Posterior vena cava (tissue), 2 donors: Measurements from ENCODE around the gene RAB22A. TPM values are rescaled to one million over a fixed set of nuclear protein-coding genes. Genes with fewer than 3 reads are reported as not detected.
"Not testable (repeated sequence)": the region's sequence is repeated elsewhere in the genome, so short reads cannot be mapped to it uniquely, and the experiment has no call there.

Experiments
- DNase-seq: peaks from one replicate; pipeline ENCODE4 v3.0.0-alpha.2; 2020; ENCODE audit warnings: low spot score
- intact Hi-C, 2 donors: fragments of 100-400 bp; cut with DNase I; formaldehyde crosslinking; loops; one replicate each; pipeline versions ENCODE4 v1.14.1 to v1.14.2; 2022 to 2023
- total RNA-seq, 2 donors: library from RNA; stranded (reverse); fragmentation: NEBNext Ultra II Directional; extraction: Animal tissue kit (Norgen Biotek cat#: 25700); gene quantifications; one replicate each; pipeline ENCODE4 v1.2.1, GENCODE V29; 2021
- donor health status: DM: yes; HTN: yes; CAD: no.
- donor health status: DM: yes; HTN: yes; CAD: no.

The RAB22A gene
- total RNA-seq, 2 donors from 2014 or later: 22.1 to 27.3 TPM

DNA sequence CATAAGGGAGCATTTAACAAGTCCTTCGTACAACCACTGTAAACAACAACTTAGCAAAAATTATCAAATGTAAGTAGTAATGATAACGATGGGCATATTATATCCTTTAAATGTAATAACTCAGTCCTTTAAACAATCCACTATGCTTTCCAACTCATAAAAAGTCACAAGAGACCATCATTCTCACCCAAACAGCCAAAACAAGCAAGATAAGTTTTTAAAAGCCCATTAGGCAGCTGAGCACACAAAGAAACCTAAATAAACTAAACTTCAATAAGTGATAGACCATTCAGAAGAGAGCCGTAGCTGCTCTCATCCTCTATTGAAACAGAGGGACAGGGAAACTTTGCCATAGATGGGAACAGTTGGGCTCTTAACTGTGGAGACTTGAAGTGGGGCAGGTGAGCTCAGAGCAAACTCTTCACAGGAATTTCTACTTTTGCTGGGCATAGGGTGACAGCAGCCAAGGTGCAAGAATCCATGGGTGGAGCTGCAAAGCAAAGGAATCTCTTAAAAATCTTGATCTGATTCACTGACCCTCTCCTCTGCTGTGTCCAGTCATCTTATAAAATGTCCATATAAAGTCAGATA, 22.5 kb downstream of the RAB22A start:
- intact Hi-C loops: no loop called here
- DNase-seq: no peak

DNA sequence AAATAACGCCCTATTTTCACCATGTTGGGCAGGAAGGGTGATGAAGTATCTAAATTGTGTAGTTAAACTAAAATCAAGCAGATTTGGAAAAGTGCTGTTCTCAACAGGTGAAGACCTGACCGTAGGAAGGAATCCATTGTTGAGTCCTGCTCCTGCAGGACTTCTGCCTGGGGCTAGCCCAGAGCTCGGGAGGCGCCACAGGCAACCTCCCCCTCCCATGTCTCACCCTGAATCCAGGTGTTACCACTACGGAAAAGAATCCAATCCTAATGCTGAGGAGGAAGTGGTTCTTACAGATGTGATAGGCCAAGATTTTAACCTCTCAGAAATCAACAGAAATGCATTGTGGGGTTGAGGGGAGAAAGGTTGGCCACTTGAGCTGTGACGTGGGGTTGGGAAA, 30.2 kb downstream of the RAB22A start:
- no peak for DNase-seq
- intact Hi-C loops: no loop called here

DNA sequence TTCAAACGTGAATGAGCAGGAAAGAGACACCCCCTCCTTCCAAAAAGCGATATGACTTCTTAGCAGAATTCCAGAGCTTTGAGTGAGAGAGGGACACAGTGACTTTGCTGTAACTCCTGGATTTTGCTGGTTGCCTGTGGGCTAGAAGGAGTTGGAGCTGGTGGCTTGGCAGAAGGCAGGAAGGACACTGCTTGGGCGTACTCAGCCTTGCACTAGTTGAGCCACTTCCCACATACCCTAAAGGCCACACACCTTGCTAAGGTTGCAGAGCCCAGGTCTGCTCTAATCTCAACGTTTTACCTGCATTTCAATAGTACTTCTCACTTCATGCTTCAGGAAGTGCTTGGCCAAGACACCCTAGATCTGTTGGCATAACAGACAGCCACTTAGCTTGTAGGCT, 30.6 kb downstream of the RAB22A start:
- intact Hi-C loops: no loop called here
- no peak for DNase-seq

DNA sequence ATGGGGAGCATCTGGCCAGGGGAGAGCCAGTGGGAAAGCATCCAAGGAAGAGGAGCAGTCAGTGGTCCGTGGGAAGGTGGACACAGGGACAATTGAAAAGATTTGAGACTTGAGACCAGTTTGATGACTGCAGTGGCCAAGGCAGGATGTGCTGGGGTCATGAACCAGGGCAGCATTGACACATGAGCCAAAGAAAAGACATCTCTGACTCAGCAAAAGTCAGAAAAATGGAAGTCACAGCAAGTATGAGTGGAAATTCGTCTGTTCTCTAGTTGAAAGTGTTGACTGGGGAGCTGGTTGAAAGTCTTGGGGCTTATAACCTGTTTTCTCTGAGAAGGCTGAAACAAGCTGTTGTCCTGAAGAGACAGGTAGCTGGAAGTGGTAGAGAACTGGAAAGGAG, 31.3 kb downstream of the RAB22A start:
- DNase-seq: no peak
- intact Hi-C loops: no loop called here

DNA sequence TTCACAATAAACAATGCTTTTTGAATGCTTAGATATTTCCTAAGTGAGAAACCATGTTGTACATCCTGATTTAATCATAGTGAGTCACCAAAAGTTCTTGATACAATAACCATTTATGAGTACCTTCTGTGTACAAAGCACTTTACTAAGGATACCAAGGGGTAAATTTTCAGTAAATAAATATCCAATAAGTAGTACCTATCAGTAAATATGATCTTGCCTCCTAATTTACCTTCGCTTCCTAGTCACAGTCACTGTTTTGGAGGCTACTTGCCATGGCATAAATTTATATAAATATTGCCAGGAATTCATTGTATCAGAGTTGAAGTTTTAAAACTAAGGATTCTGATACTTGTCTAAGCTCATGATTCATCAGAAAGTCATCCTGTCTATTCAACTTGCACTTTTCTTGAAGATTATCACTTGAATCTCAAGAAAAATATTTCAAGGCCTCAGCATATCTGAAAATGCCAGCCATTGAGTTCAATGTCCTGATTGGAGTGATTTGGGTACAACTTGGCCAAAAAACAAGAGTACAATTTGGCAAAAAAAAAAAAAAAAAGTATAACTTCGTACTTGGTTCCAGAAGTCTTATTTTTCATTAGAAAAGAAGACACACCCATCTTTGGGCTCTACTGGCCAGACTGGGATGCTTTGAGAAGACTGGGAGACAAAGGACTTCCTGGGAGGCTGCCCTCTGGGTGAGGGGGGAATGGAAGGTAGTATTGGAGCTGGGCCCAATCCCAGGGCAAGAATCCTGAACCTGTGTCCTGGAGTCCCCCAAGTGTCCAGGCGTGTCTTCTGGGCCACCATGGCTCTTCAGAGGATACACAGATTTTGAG, 32.8 kb downstream of the RAB22A start:
- no peak for DNase-seq
- intact Hi-C loops: no loop called here

DNA sequence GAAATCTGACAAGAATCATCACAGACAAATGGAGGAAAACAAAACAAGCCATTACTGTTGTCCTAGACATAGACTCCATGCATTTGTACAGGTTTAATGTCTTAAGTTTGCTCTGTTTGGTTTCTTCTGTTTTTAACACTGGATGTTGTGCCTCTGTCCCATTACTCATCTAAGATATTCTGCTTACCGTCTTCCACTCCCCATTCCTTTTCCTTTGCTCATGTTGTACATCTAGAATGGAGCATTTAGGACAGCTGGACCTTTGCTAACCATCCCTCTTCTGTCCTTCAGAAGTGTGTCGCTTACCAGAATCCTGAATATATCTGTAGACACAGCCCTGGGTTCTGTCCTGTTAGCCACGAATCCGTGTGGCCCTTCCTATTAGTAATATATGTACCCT, 35.2 kb downstream of the RAB22A start:
- DNase-seq: no peak
- intact Hi-C loops: no loop called here

DNA sequence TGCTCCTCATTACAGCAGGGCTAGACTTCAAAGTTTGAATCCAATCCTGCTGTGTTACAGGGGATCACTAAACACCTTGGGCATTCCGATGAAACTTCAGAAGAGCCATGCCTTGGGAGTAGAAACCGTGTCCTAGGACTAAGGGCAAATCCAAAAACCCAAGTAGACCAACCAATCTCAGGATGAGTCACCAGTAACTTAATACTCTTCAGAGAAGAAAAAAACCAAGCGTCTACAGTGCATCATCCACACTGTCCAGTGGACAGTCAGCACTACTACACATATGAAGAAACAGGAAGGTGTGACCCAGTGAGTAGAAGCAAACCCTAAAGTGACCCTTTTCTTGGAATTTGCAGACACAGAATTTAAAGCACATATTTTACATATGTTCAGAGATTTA, 40.1 kb downstream of the RAB22A start:
- intact Hi-C loops: no loop called here

DNA sequence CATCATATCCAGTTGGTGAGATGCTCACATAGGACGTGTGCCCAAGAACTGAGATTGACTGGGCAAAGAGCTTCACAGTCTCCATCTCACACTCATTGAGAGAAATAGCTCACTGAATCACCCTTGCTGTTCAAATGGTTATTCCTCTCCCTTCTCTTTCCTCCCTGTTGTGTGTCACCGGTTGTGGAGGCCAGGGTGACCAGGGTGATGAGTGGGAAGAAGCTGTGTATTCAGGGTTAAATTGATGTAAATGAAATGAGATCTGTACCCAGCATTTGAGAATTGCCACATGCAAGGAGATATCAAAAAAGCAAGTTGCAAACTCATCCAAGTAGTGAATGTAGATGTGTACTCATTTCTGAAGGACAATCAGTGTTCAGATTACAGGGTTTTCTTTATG, 43.0 kb downstream of the RAB22A start:
- intact Hi-C loops: no loop called here
- no peak for DNase-seq

More for the DNA sequence above, 40.1 kb downstream of the RAB22A start:
- no peak for DNase-seq

DNA sequence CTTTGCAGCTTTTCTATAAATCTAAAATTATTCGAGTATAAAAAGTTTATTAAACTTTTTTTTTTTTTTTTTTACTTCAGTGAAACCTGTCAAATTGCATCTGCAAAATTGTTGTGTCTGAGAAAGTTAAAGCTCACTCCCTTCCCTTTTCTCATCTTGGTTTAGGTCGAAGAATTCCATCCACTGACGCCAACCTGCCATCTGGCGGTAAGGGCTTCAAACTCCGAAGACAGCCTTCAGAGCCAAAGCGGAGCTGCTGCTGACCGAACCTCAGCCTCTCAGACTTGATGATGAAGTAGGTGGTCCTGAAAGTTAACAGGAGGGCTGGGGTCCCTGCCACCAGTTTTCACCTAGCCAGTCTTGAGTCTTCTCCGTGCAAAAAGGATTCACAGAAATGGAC, 49.9 kb downstream of the RAB22A start:
- DNase-seq: no peak
- intact Hi-C loops: no loop called here

DNA sequence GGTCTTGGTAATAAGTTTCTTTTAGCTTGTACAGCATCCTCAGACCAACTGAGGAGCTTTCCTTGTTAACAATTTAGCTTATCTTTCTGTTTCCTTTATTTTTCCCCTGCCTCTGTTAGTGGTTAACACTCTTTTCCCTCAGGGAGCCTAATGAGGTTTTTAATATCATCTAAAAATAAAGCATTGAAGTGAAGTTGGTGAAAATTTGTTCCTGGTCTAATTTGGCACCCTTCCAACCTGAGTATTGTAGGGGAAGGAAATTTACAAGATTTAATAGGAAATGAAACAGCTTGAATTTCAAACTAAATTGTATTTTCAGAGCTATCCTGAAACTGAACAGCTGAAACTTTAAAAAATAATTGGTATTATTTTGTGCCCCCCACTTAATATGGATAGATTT, 51.4 kb downstream of the RAB22A start:
- no peak for DNase-seq
- intact Hi-C loops: no loop called here

DNA sequence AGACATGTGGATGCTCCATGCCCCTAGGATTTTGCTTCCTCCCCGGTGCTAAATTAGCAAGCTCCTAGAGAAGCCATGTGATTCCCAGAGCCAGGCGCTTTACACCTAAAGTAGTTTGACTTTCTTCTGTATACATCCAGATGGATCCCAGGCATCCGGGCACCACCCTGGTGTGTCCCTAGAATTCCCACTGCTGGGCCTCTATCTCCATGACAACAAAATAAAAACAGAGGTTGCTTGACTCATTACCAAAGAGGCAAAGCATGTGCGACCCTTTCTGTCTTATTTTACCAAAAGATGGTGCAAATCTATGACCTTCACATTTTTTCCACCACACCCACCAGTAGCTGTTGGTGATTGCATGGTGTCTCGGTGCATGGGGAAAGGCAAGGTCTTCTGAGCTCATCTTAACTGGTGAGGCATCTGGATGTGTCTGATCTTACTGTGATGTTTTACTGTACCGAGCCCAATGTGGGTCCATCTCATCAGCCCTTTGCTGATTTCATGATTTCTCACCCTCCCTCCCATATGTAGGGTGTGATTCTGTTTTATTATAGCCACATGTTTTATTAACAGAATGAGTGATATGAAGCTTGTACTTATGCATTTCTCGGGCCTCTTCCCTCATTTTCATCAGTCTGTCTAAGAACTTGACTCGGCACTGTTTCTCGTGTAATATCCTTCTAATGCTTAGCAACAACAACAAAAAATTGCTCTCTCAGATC, 52.1 kb downstream of the RAB22A start:
- DNase-seq: no peak
- intact Hi-C loops: no loop called here

DNA sequence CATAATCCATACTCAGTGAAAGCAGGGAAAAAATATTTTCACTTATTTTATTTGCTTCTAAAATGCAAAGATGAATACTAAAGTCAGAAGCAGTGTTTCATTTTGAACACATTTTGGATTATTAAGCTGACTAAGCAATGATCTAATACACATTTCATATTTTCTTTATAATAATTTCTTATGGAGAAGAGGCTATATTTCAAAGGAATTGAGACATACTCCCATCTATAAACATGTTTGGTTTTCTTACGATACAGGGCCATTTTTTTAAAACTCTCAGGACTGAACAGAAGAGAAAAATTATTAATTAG, 52.6 kb downstream of the RAB22A start:
- no peak for DNase-seq
- intact Hi-C loops: no loop called here

DNA sequence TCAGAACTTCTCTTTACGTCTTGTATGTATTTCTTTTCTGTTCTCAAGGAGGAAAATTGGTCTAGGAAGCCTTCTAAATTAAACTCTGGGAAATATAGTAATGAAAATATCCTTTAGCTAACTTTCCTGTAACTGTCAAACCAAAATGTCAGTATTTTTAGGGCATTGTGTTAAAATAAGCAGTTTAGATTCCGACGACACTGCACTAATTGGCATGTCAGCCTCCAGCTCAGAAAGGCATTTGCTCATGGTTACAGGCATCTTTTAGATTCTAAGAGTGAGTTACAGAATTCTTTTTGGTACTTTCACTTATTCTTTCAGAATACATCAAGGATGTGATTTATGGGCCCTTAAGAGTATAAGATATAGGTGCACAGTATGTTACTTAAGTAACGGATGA, 53.5 kb downstream of the RAB22A start:
- DNase-seq: no peak
- intact Hi-C loops: no loop called here

DNA sequence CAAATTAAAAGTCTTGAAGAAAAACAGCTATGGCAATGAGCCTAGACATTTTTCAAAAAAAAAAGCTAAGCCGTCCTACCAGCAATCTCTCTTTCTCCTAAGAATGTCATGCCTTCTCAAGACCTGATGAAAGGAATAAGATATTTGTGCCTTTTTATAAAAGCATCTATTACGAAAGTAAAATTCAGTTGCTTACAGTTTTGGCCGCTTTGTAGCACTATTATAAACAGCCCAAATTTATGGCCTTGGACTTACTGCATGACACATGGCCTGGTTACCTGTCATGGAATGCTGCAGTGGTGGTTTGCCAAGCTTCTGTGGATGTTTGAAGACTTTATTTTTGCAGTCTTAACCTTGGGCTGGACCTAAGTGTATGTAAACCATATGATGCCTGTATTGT, 57.4 kb downstream of the RAB22A start:
- DNase-seq: no peak
- intact Hi-C loops: no loop called here

DNA sequence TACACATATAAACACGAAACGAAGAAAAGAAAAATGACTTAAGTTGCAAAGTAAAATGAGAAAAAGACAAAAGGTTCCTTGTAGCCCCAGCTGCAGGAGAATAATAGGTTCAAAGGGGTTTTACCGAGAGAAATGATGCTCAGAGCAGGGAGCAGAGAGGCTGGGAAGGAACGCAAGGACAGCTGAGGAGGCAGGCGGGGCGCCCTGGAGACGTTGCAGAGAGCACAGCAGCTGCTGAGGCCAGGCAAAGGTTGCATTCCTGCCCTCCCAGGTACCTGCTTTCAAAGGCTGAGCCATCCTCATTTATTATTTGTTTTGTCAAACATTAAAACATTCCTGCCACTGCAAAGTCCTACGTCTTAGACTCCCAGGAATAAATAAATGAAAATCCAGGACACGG, 63.3 kb downstream of the RAB22A start:
- no peak for DNase-seq
- intact Hi-C loops: no loop called here

DNA sequence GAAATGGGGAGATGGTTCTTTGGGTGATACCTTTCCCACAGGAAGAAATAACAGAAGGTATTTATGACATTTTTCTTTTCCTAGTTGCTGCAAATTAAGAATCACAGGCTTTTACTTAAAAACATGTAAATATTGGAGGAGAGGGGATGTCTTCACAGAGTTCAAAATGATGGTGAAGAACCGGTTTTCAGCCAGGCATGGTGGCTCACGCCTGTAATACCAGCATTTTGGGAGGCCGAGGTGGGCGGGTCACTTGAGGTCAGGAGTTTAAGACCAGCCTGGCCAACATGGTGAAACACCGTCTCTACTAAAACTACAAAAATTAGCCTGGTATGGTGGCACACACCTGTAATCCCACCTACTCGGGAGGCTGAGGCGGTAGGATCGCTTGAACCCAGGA, 63.8 kb downstream of the RAB22A start:
- intact Hi-C loops, DNase-seq: not testable (repeated sequence)

DNA sequence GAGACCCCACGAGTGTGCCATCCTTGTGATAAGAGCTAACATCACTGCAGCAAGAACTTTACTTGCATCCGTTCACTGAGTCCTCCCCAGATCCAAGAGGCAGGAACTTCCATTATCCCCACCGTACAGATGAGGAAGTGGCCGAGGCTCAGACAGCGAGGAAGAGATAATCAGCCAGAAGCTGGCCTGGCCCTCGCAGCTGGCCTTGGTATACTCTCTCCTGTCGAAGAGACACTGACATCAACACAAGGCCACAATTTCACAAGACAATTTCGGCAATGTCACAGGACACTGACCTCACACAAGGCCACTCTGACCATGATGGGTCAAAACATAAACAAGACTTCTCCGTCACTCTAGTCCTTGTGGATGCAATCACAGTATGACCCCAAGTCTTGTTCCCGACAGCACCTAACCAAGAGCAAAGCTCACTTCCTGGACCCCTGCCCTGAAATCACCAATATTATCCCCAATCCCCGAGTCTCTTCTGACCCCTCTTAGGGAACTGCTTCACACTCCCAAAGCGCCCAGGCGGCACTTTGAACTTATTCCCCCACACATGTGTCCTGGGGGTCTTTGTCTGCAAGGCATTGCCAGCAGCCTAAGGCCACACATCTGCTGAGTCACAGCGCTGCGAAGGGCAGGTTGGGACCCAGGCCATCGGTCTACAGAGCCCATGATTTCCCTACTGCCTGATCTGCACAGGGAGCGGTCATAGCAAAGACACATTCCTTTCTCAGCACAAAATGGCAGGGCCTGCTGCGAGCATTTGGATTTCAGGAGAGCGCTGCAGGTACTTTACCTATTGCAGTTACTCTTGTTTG, 64.7 kb downstream of the RAB22A start:
- intact Hi-C loops: no loop called here
- no peak for DNase-seq

DNA sequence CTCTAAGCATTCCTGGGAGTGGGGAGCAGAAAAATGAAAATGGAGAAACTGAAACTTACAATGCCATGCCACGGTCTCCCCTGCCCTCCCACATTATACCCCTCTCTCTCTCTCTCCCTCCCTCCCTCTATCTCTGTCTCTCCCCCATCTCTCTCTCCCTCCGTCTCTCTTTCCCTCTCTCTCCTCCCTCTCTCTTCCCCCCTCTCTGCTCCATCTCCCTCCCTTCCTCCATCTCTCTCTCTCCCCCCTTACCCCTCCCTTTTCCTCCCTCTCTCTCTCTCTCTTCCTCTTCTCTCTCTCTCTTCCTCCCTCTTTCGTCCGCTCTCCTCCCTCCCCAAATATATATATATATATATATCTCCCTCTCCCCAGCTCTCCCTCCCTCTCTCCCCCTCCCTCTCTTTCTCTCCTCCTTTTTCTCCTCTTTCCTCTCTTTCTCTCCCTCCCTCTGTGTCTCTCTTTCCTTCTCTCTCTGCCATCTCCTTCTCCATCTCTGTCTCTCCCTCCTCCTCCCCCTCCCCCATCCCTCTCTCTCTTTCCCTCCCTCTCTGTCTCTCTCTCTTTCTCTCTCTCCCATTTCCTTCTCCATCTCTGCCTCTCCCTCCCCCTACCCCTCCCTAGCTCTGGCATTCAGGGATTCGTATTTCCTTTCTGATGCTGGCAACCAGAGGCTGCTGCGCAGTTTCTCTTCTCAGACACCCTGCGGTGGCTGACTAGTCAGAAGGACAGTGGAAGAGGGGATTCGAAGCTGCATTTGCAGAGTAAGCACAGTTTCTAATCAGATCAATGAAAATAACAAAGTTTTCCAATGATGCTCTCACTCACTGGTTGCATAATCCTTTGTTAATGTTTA, 65.6 kb downstream of the RAB22A start:
- intact Hi-C loops: no loop called here
- no peak for DNase-seq

DNA sequence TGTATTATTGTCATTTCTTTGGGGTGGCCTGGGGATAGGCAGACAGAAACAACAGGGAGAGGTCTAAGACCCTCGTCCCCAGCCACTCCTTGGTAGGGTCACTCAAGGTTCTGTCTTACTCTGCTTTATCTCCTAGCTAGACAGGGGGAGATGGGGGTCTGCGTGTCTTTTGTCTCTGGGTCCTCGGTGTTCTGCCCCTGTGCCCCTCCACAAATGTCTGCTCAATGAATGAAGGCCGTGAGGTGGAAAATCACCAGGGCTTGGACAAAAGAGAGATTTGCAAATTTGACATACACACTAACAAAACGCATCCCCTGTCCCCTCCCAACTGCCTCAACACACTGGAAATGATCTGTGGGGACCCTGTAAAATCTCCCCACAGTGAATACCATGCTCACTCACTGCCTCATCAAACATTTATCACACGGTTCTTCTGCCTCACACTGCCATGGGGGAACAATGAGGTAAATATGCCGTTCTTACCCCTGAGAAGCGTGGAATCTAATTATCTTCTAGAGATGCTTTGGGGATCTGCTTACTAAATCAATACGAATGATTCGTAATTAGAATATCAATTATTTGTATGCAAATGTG, 66.3 kb downstream of the RAB22A start:
- intact Hi-C loops: no loop called here

More for the DNA sequence above, 66.3 kb downstream of the RAB22A start:
- DNase-seq: no peak
